Lung (tissue), 12 donors: ENCODE data around the gene AP2B1. TPM values are rescaled to one million over a fixed set of nuclear protein-coding genes. Genes with fewer than 3 reads are reported as not detected.

Source experiments
- ATAC-seq: fragments of 200-7000 bp; cut with Tn5 transposase; one replicate; pipeline ENCODE4 v1.9.1; 2020; ENCODE audit warnings: moderate number of reproducible peaks; ENCODE audit not compliant: insufficient read depth, low FRiP score
- DNase-seq, 3 donors: peaks; one replicate each; pipeline ENCODE4 v3.0.0-alpha.2; 2013 to 2017
- H3K27ac ChIP-seq, 2 donors: one replicate each; pipeline ENCODE4 v1.5.1; 2013; ENCODE audit warnings: mild to moderate bottlenecking in 2 of 2, moderate library complexity in 2 of 2, control low read depth in 1 of 2, inconsistent platforms in 1 of 2, low read depth in 1 of 2, low read length in 1 of 2
- H3K27me3 ChIP-seq, 3 donors: one replicate each; pipeline ENCODE4 v1.5.1; 2013; ENCODE audit warnings: low read length in 2 of 3; ENCODE audit not compliant: control insufficient read depth in 3 of 3, insufficient read depth in 3 of 3
- H3K36me3 ChIP-seq, 4 donors: one replicate each; pipeline ENCODE4 v1.5.1; 2013; ENCODE audit warnings: low read length in 4 of 4, mild to moderate bottlenecking in 1 of 4, moderate library complexity in 1 of 4; ENCODE audit not compliant: control insufficient read depth in 4 of 4, insufficient read depth in 4 of 4
- H3K4me1 ChIP-seq, 5 donors: one replicate each; pipeline ENCODE4 v1.5.1; 2013; ENCODE audit warnings: low read length in 5 of 5, mild to moderate bottlenecking in 2 of 5, moderate library complexity in 1 of 5; ENCODE audit not compliant: control insufficient read depth in 5 of 5, insufficient read depth in 5 of 5
- H3K4me3 ChIP-seq: one replicate; pipeline ENCODE4 v1.5.1; 2013; ENCODE audit warnings: mild to moderate bottlenecking, control low read depth, moderate library complexity
- H3K9ac ChIP-seq, 2 donors: one replicate each; pipeline ENCODE4 v1.5.1; 2013; ENCODE audit warnings: low read length in 2 of 2, control low read depth in 1 of 2; ENCODE audit not compliant: insufficient read depth in 1 of 2
- H3K9me3 ChIP-seq, 4 donors: one replicate each; pipeline ENCODE4 v1.5.1; 2013; ENCODE audit warnings: low read length in 3 of 4, mild to moderate bottlenecking in 1 of 4, moderate library complexity in 1 of 4; ENCODE audit not compliant: control insufficient read depth in 4 of 4, insufficient read depth in 3 of 4
- CTCF ChIP-seq: IDR thresholded peaks from 2 replicates; pipeline ENCODE4 v1.5.1; 2012; ENCODE audit warnings: mild to moderate bottlenecking; ENCODE audit errors: control extremely low read depth, extremely low read depth
- WGBS, 2 donors: extraction: QIAGEN DNeasy Blood & Tissue Kit; methylation state at CpG; one replicate each; pipeline ENCODE4 v1.1.7; 2013; 5-methylcytosine and 5-hydroxymethylcytosine counted together
- polyA plus RNA-seq, 2 donors: library from polyadenylated mRNA; stranded (reverse); fragments of 200-250 nt; gene quantifications; one replicate each; pipeline ENCODE4 v1.2.1, GENCODE V29; 2013
- total RNA-seq, 2 donors: library from RNA; depleted of rRNA in 1 of 2; stranded (reverse); fragments of >200 nt in 1 of 2; gene quantifications; one replicate each; pipeline ENCODE4 v1.2.1, GENCODE V29; 2014 to 2021
- donor health status: control.
- donor health status: control.
- donor health status: Bipolar disorder and iron deficiency.
- donor health status: healthy.
- donor health status: DM: yes; HTN: yes; CAD: no.

AP2B1 gene
- total and polyA plus RNA-seq, 4 donors: 52.9 to 156 (median 82.4) TPM

- H3K27me3 ChIP-seq: no peaks in the 10 kb centered on the region
- no peak for TF ChIP-seq CTCF
- 88% methylated on average over 2 of the region's 2 CpGs for WGBS, 2 donors
- H3K9me3 ChIP-seq: no peaks in the 10 kb centered on the region
- H3K4me1 ChIP-seq: no peaks in the 10 kb centered on the region
- H3K9ac ChIP-seq: no peak overlapping the region
- DNase-seq (no peak), ATAC-seq (no peak)
- no peak overlapping the region for H3K27ac ChIP-seq
- H3K4me3 ChIP-seq: no peak overlapping the region
- peaks cover 13 to 27% (median 22%) of the 10 kb centered on the region in 4 donors for H3K36me3 ChIP-seq
Measured at GRCh38 chr17:35679007-35679682, 92.0 kb downstream of the AP2B1 start.

- WGBS, 2 donors: 46 to 68% methylated on average over 4 of the region's 4 CpGs
- Histone ChIP-seq H3K27me3 (no peaks in the 10 kb centered on the region), H3K36me3 (peaks cover 23 to 29% (median 26%) of the 10 kb centered on the region in 4 donors), H3K9ac (no peak overlapping the region), H3K27ac (no peak overlapping the region), H3K9me3 (no peaks in the 10 kb centered on the region), H3K4me3 (no peak overlapping the region), H3K4me1 (no peaks in the 10 kb centered on the region)
- ATAC-seq: no peak
- DNase-seq: no peak
- TF ChIP-seq CTCF: no peak
Measured at GRCh38 chr17:35683591-35683990, 96.5 kb downstream of the AP2B1 start.

- no peaks in the 10 kb centered on the region for H3K27me3 ChIP-seq
- no peaks in the 10 kb centered on the region for H3K9me3 ChIP-seq
- DNase-seq: no peak
- no peak overlapping the region for H3K27ac ChIP-seq
- peaks cover 23 to 34% (median 28%) of the 10 kb centered on the region in 4 donors for H3K36me3 ChIP-seq
- H3K4me3 ChIP-seq: no peak overlapping the region
- 93 to 100% methylated on average over 2 of the region's 2 CpGs for WGBS, 2 donors
- ATAC-seq: no peak
- H3K9ac ChIP-seq: no peak overlapping the region
- TF ChIP-seq CTCF: no peak
- no peaks in the 10 kb centered on the region for H3K4me1 ChIP-seq
Measured at GRCh38 chr17:35684055-35684802, 97.1 kb downstream of the AP2B1 start.
